PC-9 (cell line): Measurements from ENCODE around the gene CUL1. TPM values are rescaled to one million over a fixed set of nuclear protein-coding genes. Genes with fewer than 3 reads are reported as not detected.

Experiments used
- BruUV-seq: library from RNA; stranded (reverse); fragments of 400-500 nt; replicated peaks from 2 replicates; lab custom pipeline; 2021; lab: Mats Ljungman, UMichigan
- CTCF ChIA-PET: fragments of 300-600 bp; sonication (Branson Sonifier 250); formaldehyde crosslinking; loops from one replicate; lab custom pipeline; 2022; ENCODE audit warnings: antibody characterized with exemption; lab: Charles Lee
- POLR2A ChIA-PET: fragments of 300-600 bp; sonication (Branson Sonifier 250); formaldehyde crosslinking; loops from one replicate; lab custom pipeline; 2022; ENCODE audit warnings: antibody characterized with exemption; ENCODE audit not compliant: unreplicated experiment; lab: Charles Lee
- DNase-seq, 2 experiments: peaks; one replicate each; pipeline versions ENCODE4 v3.0.0 to v3.0.0-alpha.2; 2015 to 2022; ENCODE audit warnings: mixed read lengths in 1 of 2
- H2AFZ ChIP-seq: fragments of 200-600 bp; sonication (generic); 2 replicates; pipeline ENCODE4 v1.8.1; 2017; ENCODE audit warnings: antibody characterized with exemption
- H3F3A ChIP-seq: fragments of 200-600 bp; sonication (generic); 2 replicates; pipeline ENCODE4 v1.8.1; 2017; ENCODE audit warnings: antibody characterized with exemption, mild to moderate bottlenecking, low read depth; ENCODE audit not compliant: insufficient read depth
- H3K27ac ChIP-seq: fragments of 200-600 bp; sonication (generic); 2 replicates; pipeline ENCODE4 v1.6.1; 2016; ENCODE audit warnings: mixed run types
- H3K27me3 ChIP-seq: fragments of 200-600 bp; sonication (generic); 2 replicates; pipeline ENCODE4 v1.6.1; 2016; ENCODE audit warnings: low read depth, mixed run types; ENCODE audit not compliant: insufficient read depth
- H3K36me3 ChIP-seq: fragments of 200-600 bp; sonication (generic); 2 replicates; pipeline ENCODE4 v1.6.1; 2016; ENCODE audit warnings: low read depth, mixed run types
- H3K4me1 ChIP-seq: fragments of 200-600 bp; sonication (generic); replicated peaks from 2 replicates; pipeline ENCODE4 v1.6.1; 2016; ENCODE audit warnings: mixed run types; ENCODE audit not compliant: insufficient read depth
- H3K4me2 ChIP-seq: fragments of 200-600 bp; sonication (generic); 2 replicates; pipeline ENCODE4 v1.6.1; 2017; ENCODE audit warnings: mixed run types
- H3K4me3 ChIP-seq: fragments of 200-600 bp; sonication (generic); 2 replicates; pipeline ENCODE4 v1.6.1; 2016; ENCODE audit warnings: mixed run types
- H3K79me2 ChIP-seq: fragments of 200-600 bp; sonication (generic); 2 replicates; pipeline ENCODE4 v1.6.1; 2017; ENCODE audit warnings: low read depth, mixed run types
- H3K9me2 ChIP-seq: fragments of 200-600 bp; sonication (generic); 2 replicates; pipeline ENCODE4 v1.8.1; 2017; ENCODE audit warnings: mild to moderate bottlenecking; ENCODE audit not compliant: insufficient read depth
- H3K9me3 ChIP-seq: fragments of 200-600 bp; sonication (generic); 2 replicates; pipeline ENCODE4 v1.8.1; 2016; ENCODE audit warnings: low read depth; ENCODE audit not compliant: insufficient read depth
- H4K20me1 ChIP-seq: fragments of 200-600 bp; sonication (generic); 2 replicates; pipeline ENCODE4 v1.8.1; 2017; ENCODE audit not compliant: insufficient read depth
- EZH2 ChIP-seq: fragments of 200-600 bp; sonication (generic); IDR thresholded peaks from 2 replicates; pipeline ENCODE4 v1.8.0; 2017; ENCODE audit warnings: antibody characterized with exemption, low read depth
- intact Hi-C: fragments of 100-400 bp; cut with micrococcal nuclease; formaldehyde crosslinking; loops from one replicate; pipeline ENCODE4 v1.10.0; 2022; ENCODE audit not compliant: unreplicated experiment
- total RNA-seq: library from RNA; stranded (reverse); gene quantifications from 2 replicates; pipeline ENCODE4 v1.2.3, GENCODE V29; 2021
- TF ChIP-seq, protein P1 (sequence below): fragments of 200-600 bp; sonication (generic); conservative IDR thresholded peaks from 2 replicates; pipeline ENCODE4 v1.6.1; 2017; ENCODE audit warnings: mixed run types, antibody characterized with exemption, mild to moderate bottlenecking, moderate library complexity

CUL1 gene
- total RNA-seq, 1 experiment from 2014 or later: 78.3 TPM

DNA sequence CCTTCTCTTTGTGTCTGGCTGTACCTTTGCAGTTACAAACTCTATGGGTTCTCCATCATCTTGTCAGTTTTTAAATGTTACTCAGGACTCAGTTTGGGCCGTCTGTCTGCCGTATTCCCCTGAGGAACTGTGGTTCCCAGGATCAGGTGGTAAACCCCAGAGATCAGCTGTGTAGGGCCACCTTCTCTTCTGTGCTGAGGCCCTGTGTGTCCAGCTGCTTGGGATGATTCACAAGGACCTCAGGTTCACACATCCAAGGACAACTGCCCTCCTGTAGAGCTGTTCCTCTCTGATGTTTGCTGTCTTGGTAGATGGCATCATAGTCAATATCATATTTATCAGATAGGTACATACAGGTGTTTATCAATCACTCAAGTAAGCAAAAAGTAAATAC lies 24.5 kb downstream of the CUL1 start:
- intact Hi-C loops: no loop called here
- H3K27ac ChIP-seq: no peak overlapping the region
- H2AFZ ChIP-seq: no peak overlapping the region
- no peaks in the 10 kb centered on the region for H3K9me3 ChIP-seq
- H3K4me2 ChIP-seq: no peak overlapping the region
- TF ChIP-seq, protein P1, sequence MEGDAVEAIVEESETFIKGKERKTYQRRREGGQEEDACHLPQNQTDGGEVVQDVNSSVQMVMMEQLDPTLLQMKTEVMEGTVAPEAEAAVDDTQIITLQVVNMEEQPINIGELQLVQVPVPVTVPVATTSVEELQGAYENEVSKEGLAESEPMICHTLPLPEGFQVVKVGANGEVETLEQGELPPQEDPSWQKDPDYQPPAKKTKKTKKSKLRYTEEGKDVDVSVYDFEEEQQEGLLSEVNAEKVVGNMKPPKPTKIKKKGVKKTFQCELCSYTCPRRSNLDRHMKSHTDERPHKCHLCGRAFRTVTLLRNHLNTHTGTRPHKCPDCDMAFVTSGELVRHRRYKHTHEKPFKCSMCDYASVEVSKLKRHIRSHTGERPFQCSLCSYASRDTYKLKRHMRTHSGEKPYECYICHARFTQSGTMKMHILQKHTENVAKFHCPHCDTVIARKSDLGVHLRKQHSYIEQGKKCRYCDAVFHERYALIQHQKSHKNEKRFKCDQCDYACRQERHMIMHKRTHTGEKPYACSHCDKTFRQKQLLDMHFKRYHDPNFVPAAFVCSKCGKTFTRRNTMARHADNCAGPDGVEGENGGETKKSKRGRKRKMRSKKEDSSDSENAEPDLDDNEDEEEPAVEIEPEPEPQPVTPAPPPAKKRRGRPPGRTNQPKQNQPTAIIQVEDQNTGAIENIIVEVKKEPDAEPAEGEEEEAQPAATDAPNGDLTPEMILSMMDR: no peak
- no peak for TF ChIP-seq EZH2
- DNase-seq: no peak
- no peak overlapping the region for H3K4me3 ChIP-seq
- CTCF ChIA-PET: no interaction called here
- BruUV-seq: no TSS peak
- H3K4me1 ChIP-seq: no peaks in the 10 kb centered on the region
- H3K79me2 ChIP-seq: peaks cover 100% of the 10 kb centered on the region
- H3F3A ChIP-seq: no peaks in the 10 kb centered on the region
- peaks cover 100% of the 10 kb centered on the region for H4K20me1 ChIP-seq
- peaks cover 3% of the 10 kb centered on the region; the same call in 1 of the 2 replicates for H3K36me3 ChIP-seq
- no peaks in the 10 kb centered on the region for H3K27me3 ChIP-seq
- POLR2A ChIA-PET: no interaction called here
- no peaks in the 10 kb centered on the region for H3K9me2 ChIP-seq

DNA sequence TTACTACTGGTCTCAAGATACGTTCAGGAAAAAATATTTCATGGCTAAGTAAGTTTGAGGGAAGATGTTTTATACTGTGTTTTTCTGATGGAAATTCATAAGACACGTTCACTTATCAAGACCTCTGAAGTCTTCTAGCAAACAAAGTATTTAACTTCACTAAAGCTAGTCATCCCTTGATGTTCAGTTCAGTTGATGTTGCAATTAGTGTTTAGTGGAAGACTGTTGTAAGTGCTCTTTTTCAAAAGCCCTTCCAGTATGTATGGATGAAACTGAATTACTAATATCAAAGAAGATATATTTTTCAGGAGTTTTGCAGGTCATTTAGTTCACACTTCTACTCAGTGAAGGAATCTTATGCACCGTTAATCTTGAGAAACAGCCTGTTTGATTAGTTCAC lies 25.1 kb downstream of the CUL1 start:
- H3K36me3 ChIP-seq: peaks cover 3% of the 10 kb centered on the region; the same call in 1 of the 2 replicates
- CTCF ChIA-PET: no interaction called here
- no peaks in the 10 kb centered on the region for H3F3A ChIP-seq
- H3K9me2 ChIP-seq: no peaks in the 10 kb centered on the region
- BruUV-seq: no TSS peak
- no peak overlapping the region for H3K4me3 ChIP-seq
- no peak overlapping the region for H2AFZ ChIP-seq
- peaks cover 100% of the 10 kb centered on the region for H3K79me2 ChIP-seq
- POLR2A ChIA-PET: no interaction called here
- TF ChIP-seq, protein P1: no peak
- TF ChIP-seq EZH2: no peak
- DNase-seq: no peak
- H3K4me1 ChIP-seq: no peaks in the 10 kb centered on the region
- H3K4me2 ChIP-seq: no peak overlapping the region
- no peaks in the 10 kb centered on the region for H3K27me3 ChIP-seq
- H3K27ac ChIP-seq: no peak overlapping the region
- H4K20me1 ChIP-seq: peaks cover 100% of the 10 kb centered on the region
- intact Hi-C loops: no loop called here
- no peaks in the 10 kb centered on the region for H3K9me3 ChIP-seq

DNA sequence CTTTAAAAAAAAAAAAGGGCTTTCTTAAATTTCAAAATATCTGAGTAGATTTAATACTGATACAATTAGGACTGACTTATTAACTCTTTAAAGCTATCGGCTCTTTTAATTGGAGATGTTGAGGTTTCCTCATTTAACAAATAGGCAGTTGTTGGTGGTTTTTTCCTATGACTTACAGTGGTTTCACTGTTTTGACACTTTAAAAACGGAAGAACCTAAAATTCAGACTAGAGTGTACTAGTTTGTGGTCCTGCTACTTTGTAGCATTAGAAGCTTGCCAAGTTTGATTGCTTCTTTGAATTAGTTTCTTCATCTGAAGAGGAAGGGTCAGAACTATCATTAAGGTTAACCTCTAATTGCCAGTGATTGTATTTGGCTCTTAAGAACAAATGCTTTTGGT lies 27.7 kb downstream of the CUL1 start:
- Histone ChIP-seq H3K4me3 (no peak overlapping the region), H3K4me2 (no peak overlapping the region), H3K9me2 (no peaks in the 10 kb centered on the region), H4K20me1 (peaks cover 98% of the 10 kb centered on the region), H2AFZ (no peak overlapping the region), H3K27me3 (no peaks in the 10 kb centered on the region), H3K36me3 (peaks cover 9% of the 10 kb centered on the region), H3K4me1 (no peaks in the 10 kb centered on the region), H3K79me2 (peaks cover 95% of the 10 kb centered on the region), H3K9me3 (no peaks in the 10 kb centered on the region), H3K27ac (no peak overlapping the region), H3F3A (no peaks in the 10 kb centered on the region)
- DNase-seq: no peak
- TF ChIP-seq, protein P1: no peak
- TF ChIP-seq EZH2: no peak
- ChIA-PET POLR2A (no interaction called here), CTCF (no interaction called here)
- intact Hi-C loops: no loop called here
- no TSS peak for BruUV-seq
